Trophoblast cell (in vitro differentiated cells and primary cell): ENCODE measurements around the gene MICOS13.

Experiments used
- DNase-seq, 2 donors: peaks; one replicate each; pipeline ENCODE4 v3.0.0-alpha.2; 2016
- H2AFZ ChIP-seq: 2 replicates; pipeline ENCODE4 v1.6.1; 2013; ENCODE audit warnings: low read length, moderate library complexity, mild to moderate bottlenecking; ENCODE audit not compliant: insufficient read depth, poor library complexity
- H2AK5ac ChIP-seq: 2 replicates; pipeline ENCODE4 v1.6.1; 2013; ENCODE audit warnings: mild to moderate bottlenecking, low read length
- H2BK120ac ChIP-seq: 2 replicates; pipeline ENCODE4 v1.6.1; 2013; ENCODE audit warnings: low read length, mild to moderate bottlenecking, moderate library complexity; ENCODE audit not compliant: insufficient read depth, poor library complexity
- H2BK12ac ChIP-seq: 2 replicates; pipeline ENCODE4 v1.6.1; 2013; ENCODE audit warnings: mild to moderate bottlenecking, low read length, moderate library complexity
- H2BK5ac ChIP-seq: 2 replicates; pipeline ENCODE4 v1.6.1; 2013; ENCODE audit warnings: low read length, low read depth, moderate library complexity, mild to moderate bottlenecking; ENCODE audit not compliant: poor library complexity
- H3K14ac ChIP-seq: 2 replicates; pipeline ENCODE4 v1.6.1; 2013; ENCODE audit warnings: mild to moderate bottlenecking, low read length
- H3K18ac ChIP-seq: 2 replicates; pipeline ENCODE4 v1.6.1; 2013; ENCODE audit warnings: mild to moderate bottlenecking, low read length
- H3K23ac ChIP-seq: 2 replicates; pipeline ENCODE4 v1.6.1; 2013; ENCODE audit warnings: low read length
- H3K27ac ChIP-seq: 2 replicates; pipeline ENCODE4 v1.5.1; 2013; ENCODE audit warnings: low read depth, mild to moderate bottlenecking, inconsistent platforms, low read length, moderate library complexity
- H3K27me3 ChIP-seq: 2 replicates; pipeline ENCODE4 v1.6.1; 2013; ENCODE audit warnings: inconsistent platforms, mild to moderate bottlenecking, low read length, moderate library complexity; ENCODE audit not compliant: insufficient read depth
- H3K36me3 ChIP-seq, 2 experiments: 1 replicate in 1 of 2; 2 replicates in 1 of 2; pipeline ENCODE4 v1.6.1; 2013; ENCODE audit warnings: low read length in 2 of 2, mild to moderate bottlenecking in 2 of 2, moderate library complexity in 1 of 2; ENCODE audit not compliant: insufficient read depth in 2 of 2, control insufficient read depth in 1 of 2
- H3K4ac ChIP-seq: 2 replicates; pipeline ENCODE4 v1.6.1; 2013; ENCODE audit warnings: low read depth, mild to moderate bottlenecking, low read length, moderate library complexity
- H3K4me1 ChIP-seq, 2 experiments: 1 replicate in 1 of 2; 2 replicates in 1 of 2; pipeline ENCODE4 v1.6.1; 2013; ENCODE audit warnings: low read length in 2 of 2, mild to moderate bottlenecking in 2 of 2, moderate library complexity in 1 of 2; ENCODE audit not compliant: insufficient read depth in 2 of 2, control insufficient read depth in 1 of 2
- H3K4me2 ChIP-seq: 2 replicates; pipeline ENCODE4 v1.6.1; 2013; ENCODE audit warnings: inconsistent platforms, mild to moderate bottlenecking, low read length, moderate library complexity
- H3K4me3 ChIP-seq: 2 replicates; pipeline ENCODE4 v1.5.1; 2013; ENCODE audit warnings: mild to moderate bottlenecking, low read depth, low read length, inconsistent platforms
- H3K79me1 ChIP-seq: one replicate; pipeline ENCODE4 v1.6.1; 2013; ENCODE audit warnings: low read length
- H3K79me2 ChIP-seq: 2 replicates; pipeline ENCODE4 v1.6.1; 2013; ENCODE audit warnings: low read length, mild to moderate bottlenecking; ENCODE audit not compliant: control insufficient read depth, insufficient read depth, poor library complexity
- H3K9ac ChIP-seq: 2 replicates; pipeline ENCODE4 v1.6.1; 2013; ENCODE audit warnings: mild to moderate bottlenecking, low read length
- H3K9me3 ChIP-seq: 2 replicates; pipeline ENCODE4 v1.6.1; 2013; ENCODE audit warnings: low read depth, mild to moderate bottlenecking, control low read depth, inconsistent platforms, low read length; ENCODE audit not compliant: insufficient read depth
- H4K12ac ChIP-seq: 2 replicates; pipeline ENCODE4 v1.6.1; 2013; ENCODE audit warnings: low read depth, mild to moderate bottlenecking, low read length, moderate library complexity
- H4K8ac ChIP-seq: 2 replicates; pipeline ENCODE4 v1.6.1; 2013; ENCODE audit warnings: low read depth, mild to moderate bottlenecking, low read length, moderate library complexity
- H4K91ac ChIP-seq: one replicate; pipeline ENCODE4 v1.6.1; 2013; ENCODE audit warnings: low read depth, mild to moderate bottlenecking, low read length, moderate library complexity
- WGBS: extraction: QIAGEN DNeasy Blood & Tissue Kit; methylation state at CpG from one replicate; pipeline ENCODE4 v1.1.7; 2013; ENCODE audit warnings: missing lambda C conversion rate; ENCODE audit not compliant: insufficient read length, insufficient coverage; ENCODE audit errors: extremely low coverage; 5-methylcytosine and 5-hydroxymethylcytosine counted together

MICOS13 gene

GRCh38 chr19:5694167-5694955, 14.0 kb upstream of the MICOS13 start:
- no peak overlapping the region for H3K18ac ChIP-seq
- no peak overlapping the region for H2AFZ ChIP-seq
- no peak overlapping the region for H2BK12ac ChIP-seq
- H3K36me3 ChIP-seq = peaks cover 75 to 76% of the 10 kb centered on the region in 2 experiments
- no peak overlapping the region for H4K8ac ChIP-seq
- H3K14ac ChIP-seq = no peak overlapping the region
- H2BK5ac ChIP-seq = no peak overlapping the region
- H3K9me3 ChIP-seq = no peaks in the 10 kb centered on the region
- H4K91ac ChIP-seq = no peak overlapping the region
- no CpG with 5 or more reads among the region's 45 CpGs for WGBS
- H3K27me3 ChIP-seq = no peaks in the 10 kb centered on the region
- no peak overlapping the region for H3K4me2 ChIP-seq
- no peak overlapping the region for H3K9ac ChIP-seq
- H3K4me3 ChIP-seq = no peak overlapping the region
- H4K12ac ChIP-seq = no peak overlapping the region
- H2BK120ac ChIP-seq = no peak overlapping the region
- peaks cover 6 to 8% of the 10 kb centered on the region in 2 experiments for H3K4me1 ChIP-seq
- H3K4ac ChIP-seq = peak overlapping the region; percentile 31
- no peak for DNase-seq
- no peak overlapping the region for H3K27ac ChIP-seq
- no peak overlapping the region for H3K23ac ChIP-seq
- no peak overlapping the region for H2AK5ac ChIP-seq
- H3K79me2 ChIP-seq = peaks cover 31% of the 10 kb centered on the region
- peaks cover 7% of the 10 kb centered on the region for H3K79me1 ChIP-seq

DNA sequence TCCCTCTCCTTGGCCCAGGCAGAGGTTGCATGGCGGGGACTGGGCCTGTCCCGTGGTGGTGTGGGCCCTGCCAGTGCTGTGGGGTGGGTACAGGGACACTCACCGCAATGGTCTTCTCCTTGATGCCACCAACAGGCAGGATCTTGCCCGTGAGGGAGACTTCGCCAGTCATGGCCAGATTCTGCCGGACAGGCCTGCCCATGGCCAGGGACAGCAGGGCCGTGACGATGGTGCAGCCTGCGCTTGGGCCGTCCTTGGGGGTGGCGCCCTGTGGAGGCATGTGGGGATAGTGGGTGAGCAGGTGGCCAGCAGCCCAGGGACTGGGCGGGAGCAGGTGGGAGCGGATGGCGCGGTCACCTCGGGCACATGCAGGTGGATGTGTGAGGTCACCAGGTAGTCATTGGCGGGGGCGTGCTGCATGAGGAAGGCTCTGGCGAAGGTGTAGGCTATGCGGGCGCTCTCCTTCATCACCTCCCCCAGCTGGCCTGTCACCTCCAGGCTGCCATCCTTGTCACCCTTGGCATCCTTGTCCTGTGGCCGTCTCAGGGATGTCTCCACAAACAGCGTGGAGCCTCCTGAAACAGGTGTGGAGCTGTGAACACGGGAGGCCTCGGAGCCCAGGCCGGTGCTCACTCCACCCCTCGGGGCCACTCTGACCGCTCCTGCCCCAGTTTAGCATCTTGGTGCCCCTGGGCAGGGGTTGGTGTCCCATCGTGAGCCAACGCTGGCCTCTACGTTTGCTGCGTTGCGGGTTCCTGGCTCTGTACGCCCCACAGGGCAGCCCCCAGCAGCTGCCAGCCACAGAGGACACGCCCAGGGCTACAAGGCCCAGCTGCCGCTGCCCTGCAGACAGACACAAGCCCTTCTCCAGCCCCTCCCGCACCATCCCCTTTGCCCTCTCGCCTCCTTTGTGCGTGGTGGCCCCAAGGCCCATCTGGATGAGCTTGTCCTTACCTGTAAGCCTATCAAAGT, 13.2 kb upstream of the MICOS13 start:
- H3K4ac ChIP-seq = peak overlapping the region; percentile 99
- H3K36me3 ChIP-seq = peaks cover 66 to 68% of the 10 kb centered on the region in 2 experiments
- H2BK120ac ChIP-seq = no peak overlapping the region
- no peak overlapping the region for H4K8ac ChIP-seq
- H3K9ac ChIP-seq = no peak overlapping the region
- peak; percentile 48 to 60 for DNase-seq
- H3K27ac ChIP-seq = no peak overlapping the region
- no peak overlapping the region for H3K4me2 ChIP-seq
- H3K14ac ChIP-seq = no peak overlapping the region
- H3K4me3 ChIP-seq = no peak overlapping the region
- no CpG with 5 or more reads among the region's 39 CpGs for WGBS
- no peak overlapping the region for H3K18ac ChIP-seq
- peaks cover 6 to 8% of the 10 kb centered on the region in 2 experiments for H3K4me1 ChIP-seq
- no peaks in the 10 kb centered on the region for H3K27me3 ChIP-seq
- H3K23ac ChIP-seq = no peak overlapping the region
- H3K79me2 ChIP-seq = peaks cover 31% of the 10 kb centered on the region
- peaks cover 7% of the 10 kb centered on the region for H3K79me1 ChIP-seq
- peak overlapping the region; percentile 3 for H2AFZ ChIP-seq
- H4K12ac ChIP-seq = no peak overlapping the region
- no peak overlapping the region for H2BK5ac ChIP-seq
- no peak overlapping the region for H4K91ac ChIP-seq
- H3K9me3 ChIP-seq = no peaks in the 10 kb centered on the region
- H2BK12ac ChIP-seq = no peak overlapping the region
- no peak overlapping the region for H2AK5ac ChIP-seq

GRCh38 chr19:5692723-5693194, 12.4 kb upstream of the MICOS13 start:
- Histone ChIP-seq H3K27me3 (no peaks in the 10 kb centered on the region), H3K4me2 (no peak overlapping the region), H3K23ac (no peak overlapping the region), H3K36me3 (peaks cover 61 to 62% of the 10 kb centered on the region in 2 experiments), H3K79me1 (peaks cover 7% of the 10 kb centered on the region), H2BK120ac (no peak overlapping the region), H3K4ac (peak overlapping the region; percentile 99), H4K91ac (no peak overlapping the region), H3K14ac (no peak overlapping the region), H2BK12ac (no peak overlapping the region), H2AK5ac (no peak overlapping the region), H2AFZ (peak overlapping the region; percentile 3), H4K12ac (peak overlapping the region; percentile 26), H3K18ac (no peak overlapping the region), H3K9ac (no peak overlapping the region), H4K8ac (no peak overlapping the region), H2BK5ac (no peak overlapping the region), H3K27ac (no peak overlapping the region), H3K9me3 (no peaks in the 10 kb centered on the region), H3K79me2 (peaks cover 31% of the 10 kb centered on the region), H3K4me1 (peaks cover 6 to 8% of the 10 kb centered on the region in 2 experiments), H3K4me3 (no peak overlapping the region)
- no CpG with 5 or more reads among the region's 7 CpGs for WGBS
- no peak for DNase-seq
